GM12891 (cell line): ENCODE data around the gene KCNH5.

Experiments
- DNase-seq: peaks from one replicate; pipeline ENCODE4 v3.0.0; 2011; ENCODE audit warnings: low spot score; ENCODE audit not compliant: insufficient read length
- FAIRE-seq: peaks from 2 replicates; lab custom pipeline; 2011; peaks lifted over from hg19 to GRCh38; lab: Jason Lieb, UNC
- PAX5 ChIP-seq: IDR thresholded peaks from 2 replicates; pipeline ENCODE4 v1.6.1; 2011; ENCODE audit warnings: low read length, moderate library complexity, mild to moderate bottlenecking; ENCODE audit not compliant: insufficient read depth, severe bottlenecking
- POLR2A ChIP-seq: IDR thresholded peaks from 2 replicates; pipeline ENCODE4 v1.6.1; 2011; ENCODE audit warnings: low read depth, low read length, control low read depth
- POLR2AphosphoS5 ChIP-seq: IDR thresholded peaks from 2 replicates; pipeline ENCODE4 v1.6.1; 2011; ENCODE audit warnings: low read depth, low read length, control low read depth
- POU2F2 ChIP-seq: IDR thresholded peaks from 2 replicates; pipeline ENCODE4 v1.6.1; 2011; ENCODE audit warnings: low read depth, mild to moderate bottlenecking, control low read depth, low read length, moderate library complexity
- SPI1 ChIP-seq: IDR thresholded peaks from 2 replicates; pipeline ENCODE4 v1.6.1; 2011; ENCODE audit warnings: low read depth, low read length, control low read depth
- TAF1 ChIP-seq: IDR thresholded peaks from 2 replicates; pipeline ENCODE4 v1.6.1; 2011; ENCODE audit warnings: low read depth, low read length, control low read depth

KCNH5 gene

GRCh38 chr14:62952226-62952625, 93.0 kb downstream of the KCNH5 start:
- TF ChIP-seq POU2F2: no peak
- TF ChIP-seq SPI1: no peak
- FAIRE-seq (no peak), DNase-seq (no peak)

GRCh38 chr14:62947301-62947700, 98.0 kb downstream of the KCNH5 start:
- DNase-seq: no peak
- TF ChIP-seq TAF1 (no peak), POLR2AphosphoS5 (no peak), POU2F2 (no peak), SPI1 (no peak), PAX5 (no peak), POLR2A (no peak)
- no peak for FAIRE-seq

- TF ChIP-seq PAX5 (no peak), SPI1 (no peak), TAF1 (no peak), POLR2AphosphoS5 (no peak), POU2F2 (no peak), POLR2A (no peak)
- DNase-seq: no peak
- no peak for FAIRE-seq
Measured at GRCh38 chr14:62946221-62946620, 99.0 kb downstream of the KCNH5 start.

GRCh38 chr14:62943202-62943601, 102.1 kb downstream of the KCNH5 start:
- TF ChIP-seq PAX5 (no peak), POLR2AphosphoS5 (no peak), SPI1 (no peak), TAF1 (no peak), POLR2A (no peak), POU2F2 (no peak)
- DNase-seq: no peak

GRCh38 chr14:62939970-62940369, 105.3 kb downstream of the KCNH5 start:
- FAIRE-seq (no peak), DNase-seq (no peak)
- no peak for TF ChIP-seq SPI1
- TF ChIP-seq POLR2AphosphoS5: no peak
- TF ChIP-seq PAX5: no peak
- TF ChIP-seq POLR2A: no peak
- TF ChIP-seq POU2F2: no peak
- TF ChIP-seq TAF1: no peak

More at GRCh38 chr14:62943202-62943601, 102.1 kb downstream of the KCNH5 start:
- FAIRE-seq: no peak

- no peak for DNase-seq
- no peak for FAIRE-seq
Measured at GRCh38 chr14:62938778-62939177, 106.5 kb downstream of the KCNH5 start.

GRCh38 chr14:62934439-62934838, 110.8 kb downstream of the KCNH5 start:
- FAIRE-seq (no peak), DNase-seq (no peak)
- TF ChIP-seq SPI1: no peak
- TF ChIP-seq POLR2A: no peak
- no peak for TF ChIP-seq POLR2AphosphoS5
- TF ChIP-seq POU2F2: no peak
- TF ChIP-seq TAF1: no peak
- TF ChIP-seq PAX5: no peak

More at GRCh38 chr14:62938778-62939177, 106.5 kb downstream of the KCNH5 start:
- TF ChIP-seq POLR2A (no peak), SPI1 (no peak), PAX5 (no peak), POLR2AphosphoS5 (no peak), TAF1 (no peak), POU2F2 (no peak)

- FAIRE-seq (no peak), DNase-seq (no peak)
- TF ChIP-seq POLR2AphosphoS5 (no peak), TAF1 (no peak), SPI1 (no peak), PAX5 (no peak), POU2F2 (no peak), POLR2A (no peak)
Measured at GRCh38 chr14:62921466-62921865, 123.8 kb downstream of the KCNH5 start.

- no peak for TF ChIP-seq POLR2AphosphoS5
- no peak for TF ChIP-seq POLR2A
- TF ChIP-seq TAF1: no peak
- no peak for TF ChIP-seq PAX5
- TF ChIP-seq POU2F2: no peak
- DNase-seq (no peak), FAIRE-seq (no peak)
Measured at GRCh38 chr14:62916551-62916950, 128.7 kb downstream of the KCNH5 start.

GRCh38 chr14:62914873-62915272, 130.4 kb downstream of the KCNH5 start:
- TF ChIP-seq TAF1 (no peak), POU2F2 (no peak), POLR2AphosphoS5 (no peak), SPI1 (no peak), POLR2A (no peak), PAX5 (no peak)
- DNase-seq: no peak
- no peak for FAIRE-seq
